GM12874 (cell line): ENCODE results near the gene CCDC61.

Source experiments
- TF ChIP-seq, protein P1 (sequence below): IDR thresholded peaks from 2 replicates; pipeline ENCODE4 v1.5.1; 2011; ENCODE audit warnings: low read depth, mild to moderate bottlenecking, control low read depth, low read length, moderate library complexity; ENCODE audit not compliant: insufficient read depth

The CCDC61 gene

DNA sequence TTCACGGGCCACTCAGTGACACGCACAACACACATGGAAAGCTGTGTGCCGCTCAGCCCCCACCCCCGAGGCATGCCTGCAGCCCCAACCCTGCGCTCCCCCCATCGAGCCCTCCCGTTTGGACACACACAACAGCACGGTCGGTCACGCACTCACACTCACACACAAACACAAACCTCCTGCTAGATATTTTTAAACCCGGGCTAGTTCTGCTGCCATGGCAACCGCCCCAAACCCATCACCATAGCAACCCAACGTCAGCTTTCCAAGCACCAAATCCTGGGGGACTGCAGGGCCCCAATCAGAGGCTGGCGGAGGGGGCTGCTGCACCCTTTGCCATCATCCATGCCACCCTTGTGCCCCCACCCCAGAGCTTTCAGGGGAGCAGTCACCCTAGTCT is 19.1 kb upstream of the CCDC61 start:
- TF ChIP-seq, protein P1, sequence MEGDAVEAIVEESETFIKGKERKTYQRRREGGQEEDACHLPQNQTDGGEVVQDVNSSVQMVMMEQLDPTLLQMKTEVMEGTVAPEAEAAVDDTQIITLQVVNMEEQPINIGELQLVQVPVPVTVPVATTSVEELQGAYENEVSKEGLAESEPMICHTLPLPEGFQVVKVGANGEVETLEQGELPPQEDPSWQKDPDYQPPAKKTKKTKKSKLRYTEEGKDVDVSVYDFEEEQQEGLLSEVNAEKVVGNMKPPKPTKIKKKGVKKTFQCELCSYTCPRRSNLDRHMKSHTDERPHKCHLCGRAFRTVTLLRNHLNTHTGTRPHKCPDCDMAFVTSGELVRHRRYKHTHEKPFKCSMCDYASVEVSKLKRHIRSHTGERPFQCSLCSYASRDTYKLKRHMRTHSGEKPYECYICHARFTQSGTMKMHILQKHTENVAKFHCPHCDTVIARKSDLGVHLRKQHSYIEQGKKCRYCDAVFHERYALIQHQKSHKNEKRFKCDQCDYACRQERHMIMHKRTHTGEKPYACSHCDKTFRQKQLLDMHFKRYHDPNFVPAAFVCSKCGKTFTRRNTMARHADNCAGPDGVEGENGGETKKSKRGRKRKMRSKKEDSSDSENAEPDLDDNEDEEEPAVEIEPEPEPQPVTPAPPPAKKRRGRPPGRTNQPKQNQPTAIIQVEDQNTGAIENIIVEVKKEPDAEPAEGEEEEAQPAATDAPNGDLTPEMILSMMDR: no peak

DNA sequence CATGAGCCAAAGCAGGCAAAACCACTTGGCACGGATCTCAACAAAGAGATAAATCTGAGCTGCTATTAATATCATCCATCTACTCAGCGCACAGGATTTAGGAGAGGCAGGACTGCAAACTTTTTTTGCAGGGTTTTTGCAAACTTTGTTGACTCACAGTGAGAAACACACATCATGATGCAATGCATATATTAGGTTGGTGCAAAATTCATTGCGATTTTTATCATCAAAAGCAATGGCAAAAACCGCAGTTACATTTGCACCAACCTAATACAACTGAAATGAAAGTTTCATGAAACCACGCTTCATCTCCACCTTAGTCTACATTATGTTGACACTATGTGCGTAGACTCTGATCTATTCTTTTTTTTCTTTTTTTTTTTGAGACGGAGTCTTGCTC is 17.1 kb upstream of the CCDC61 start:
- TF ChIP-seq, protein P1: no peak

DNA sequence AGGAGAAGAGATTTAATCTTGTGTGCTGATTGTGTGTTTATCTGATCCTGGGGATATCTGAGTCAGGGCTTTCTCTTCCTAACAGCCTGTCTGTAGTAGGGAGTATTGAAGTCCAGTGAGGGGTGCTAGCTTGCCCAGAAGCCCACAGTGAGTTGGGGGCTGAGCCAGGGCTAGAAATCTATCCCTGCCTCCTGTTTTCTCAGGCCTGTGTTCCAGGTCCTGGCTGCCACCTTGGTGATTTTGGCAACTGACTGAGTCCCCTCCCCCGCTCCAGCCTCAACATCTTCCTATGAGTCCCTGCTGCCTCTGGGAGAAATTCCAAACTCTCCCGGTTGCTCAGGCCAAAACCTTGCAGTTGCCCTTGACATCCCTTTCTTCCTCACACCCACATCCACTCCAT is 13.9 kb upstream of the CCDC61 start:
- TF ChIP-seq, protein P1: no peak

DNA sequence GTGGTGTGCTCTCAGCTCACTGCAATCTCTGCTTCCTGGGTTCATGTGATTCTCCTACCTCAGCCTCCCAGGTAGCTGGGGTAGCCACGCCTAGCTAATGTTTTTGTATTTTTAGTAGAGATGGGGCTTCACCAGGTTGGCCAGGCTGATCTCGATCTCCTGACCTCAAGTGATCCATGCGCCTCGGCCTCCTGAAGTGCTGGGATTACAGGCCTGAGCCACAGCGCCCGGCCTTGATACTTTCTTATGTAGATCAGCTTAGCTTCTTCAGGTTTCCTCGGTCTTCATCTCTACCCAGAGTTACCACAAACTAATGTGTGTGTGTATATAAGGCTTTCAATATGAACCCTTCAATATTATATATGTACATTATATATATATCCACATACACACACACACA is 9.9 kb upstream of the CCDC61 start:
- TF ChIP-seq, protein P1: no peak

DNA sequence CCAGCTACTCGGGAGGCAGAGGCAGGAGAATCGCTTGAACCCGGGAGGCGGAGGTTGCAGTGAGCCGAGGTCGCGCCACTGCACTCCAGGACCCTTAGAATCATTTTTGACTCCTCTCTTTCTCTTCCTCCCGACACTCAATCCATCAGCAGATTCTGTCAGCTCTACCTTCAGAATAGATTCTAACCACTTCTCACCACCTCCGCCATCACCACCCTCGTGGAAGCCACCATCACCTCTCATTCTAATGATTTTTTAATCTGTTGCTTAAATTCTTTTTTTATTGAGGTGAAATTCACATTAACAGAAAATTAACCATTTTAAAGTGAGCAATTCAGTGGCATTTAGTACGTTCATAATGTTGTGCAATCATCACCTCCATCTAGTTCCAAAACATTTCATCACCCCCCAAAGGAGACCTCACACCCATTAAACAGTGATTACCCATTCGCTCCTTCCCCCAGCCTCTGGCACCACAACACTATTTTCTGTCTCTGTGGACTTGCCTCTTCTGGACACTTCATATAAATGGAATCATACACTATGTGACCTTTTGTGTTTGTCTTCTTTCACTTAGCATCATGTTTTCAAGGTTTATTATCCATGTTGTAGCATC is 5.0 kb upstream of the CCDC61 start:
- TF ChIP-seq, protein P1: no peak

DNA sequence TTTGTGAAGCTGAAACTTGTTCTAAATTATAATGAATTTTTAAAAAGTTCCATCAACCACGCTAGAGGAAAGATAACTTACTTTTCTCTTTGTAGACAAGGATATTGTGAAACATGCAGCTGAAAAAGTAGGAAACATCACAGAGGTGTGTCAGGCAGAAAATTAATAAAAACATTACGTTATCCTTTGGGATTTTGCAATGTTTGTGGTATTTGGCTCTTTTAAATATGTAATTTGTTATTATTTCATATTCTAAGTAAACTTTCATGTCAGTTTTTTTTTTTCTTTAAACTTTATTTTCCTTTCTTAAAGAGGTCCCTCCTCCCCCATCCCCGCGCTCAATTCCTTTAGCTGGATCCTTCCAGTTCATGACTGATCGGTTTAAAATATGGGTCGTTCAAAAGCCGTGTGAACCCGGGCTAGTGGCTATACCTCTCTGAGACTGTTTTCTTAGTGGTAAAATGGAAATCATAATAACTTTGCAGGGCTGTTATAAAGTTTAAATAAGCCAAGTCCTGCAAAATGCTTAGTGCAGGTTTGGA is 740 bp upstream of the CCDC61 start:
- TF ChIP-seq, protein P1: no peak

DNA sequence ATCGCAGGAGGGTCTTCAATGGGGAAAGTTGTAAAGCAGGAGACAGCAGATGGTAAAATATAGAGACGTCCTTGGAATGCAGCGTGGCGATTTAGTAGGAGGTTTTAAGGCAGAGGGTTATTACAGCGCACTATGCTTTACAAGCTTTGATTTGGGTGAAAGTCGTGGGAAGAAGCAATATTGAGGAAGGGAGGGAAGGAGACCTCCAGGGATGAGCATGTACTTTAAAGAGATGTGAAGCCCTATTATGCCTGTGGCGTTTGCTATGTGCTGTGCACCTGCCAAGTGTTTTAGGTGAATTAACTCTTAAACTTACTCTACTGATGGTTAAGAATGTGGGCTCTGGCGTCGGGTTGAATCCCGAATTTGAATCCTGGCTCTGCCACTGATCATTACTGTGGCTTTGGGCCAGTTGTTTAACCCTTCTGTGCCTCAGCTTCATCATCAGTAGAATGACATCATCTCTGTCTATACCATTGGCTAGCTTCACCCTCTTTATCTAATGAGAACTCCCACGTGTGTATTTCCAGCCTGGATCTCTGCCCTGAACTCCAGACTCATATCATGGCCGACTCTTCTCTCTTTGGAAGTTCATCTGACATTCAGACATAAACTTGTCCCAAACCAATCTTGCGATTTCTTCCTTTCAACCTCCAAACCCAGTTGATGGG is 583 bp downstream of the CCDC61 start:
- TF ChIP-seq, protein P1: no peak
